GM19099 (cell line): ENCODE data around the gene POC1A.

Experiments used
- POLR2A ChIP-seq: IDR thresholded peaks from 3 replicates; pipeline ENCODE4 v1.6.1; 2011; ENCODE audit warnings: low read depth; ENCODE audit not compliant: insufficient read length; ENCODE audit errors: extremely low read depth

POC1A gene

GRCh38 chr3:52145736-52146110 lies 8.5 kb downstream of the POC1A start:
- TF ChIP-seq POLR2A = no peak

- no peak for TF ChIP-seq POLR2A
Observed at GRCh38 chr3:52144796-52145735, 9.2 kb downstream of the POC1A start.

GRCh38 chr3:52144034-52144795 lies 10.0 kb downstream of the POC1A start:
- no peak for TF ChIP-seq POLR2A

- TF ChIP-seq POLR2A = no peak
Observed at GRCh38 chr3:52143616-52144015, 10.6 kb downstream of the POC1A start.

- no peak for TF ChIP-seq POLR2A
Observed at GRCh38 chr3:52143156-52143555, 11.1 kb downstream of the POC1A start.

- no peak for TF ChIP-seq POLR2A
Observed at GRCh38 chr3:52141751-52142150, 12.5 kb downstream of the POC1A start.

- no peak for TF ChIP-seq POLR2A
Observed at GRCh38 chr3:52140769-52141168, 13.5 kb downstream of the POC1A start.

- TF ChIP-seq POLR2A = no peak
Observed at GRCh38 chr3:52140000-52140399, 14.2 kb downstream of the POC1A start.

- TF ChIP-seq POLR2A = no peak
Observed at GRCh38 chr3:52137311-52137710, 16.9 kb downstream of the POC1A start.

- TF ChIP-seq POLR2A = no peak
Observed at GRCh38 chr3:52136513-52136912, 17.7 kb downstream of the POC1A start.

- TF ChIP-seq POLR2A = no peak
Observed at GRCh38 chr3:52135332-52135731, 18.9 kb downstream of the POC1A start.

GRCh38 chr3:52134761-52135160 lies 19.5 kb downstream of the POC1A start:
- no peak for TF ChIP-seq POLR2A

- TF ChIP-seq POLR2A = no peak
Observed at GRCh38 chr3:52132930-52133329, 21.3 kb downstream of the POC1A start.

GRCh38 chr3:52132041-52132440 lies 22.2 kb downstream of the POC1A start:
- no peak for TF ChIP-seq POLR2A

- no peak for TF ChIP-seq POLR2A
Observed at GRCh38 chr3:52130966-52131622, 23.1 kb downstream of the POC1A start.
